ENCODE measurements around the gene CLMN.

CLMN gene

DNA sequence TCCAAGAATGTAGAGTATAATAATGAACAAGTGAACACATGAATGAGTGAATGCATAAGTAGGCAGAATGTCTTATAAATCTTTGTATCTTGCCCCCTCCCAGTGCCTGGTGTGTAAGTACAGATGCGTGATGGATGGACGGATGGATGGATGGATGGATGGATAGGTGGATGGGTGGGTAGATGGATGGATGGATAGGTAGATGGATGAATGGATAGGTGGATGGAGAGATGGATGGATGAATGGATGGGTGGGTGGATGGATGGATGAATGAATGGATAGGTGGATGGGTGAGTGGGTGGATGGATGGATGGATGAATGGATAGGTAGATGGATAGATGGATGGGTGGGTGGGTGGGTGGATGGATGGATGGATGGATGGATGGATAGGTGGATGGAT is 74.4 kb downstream of the CLMN start:
- DNase-seq (ENCODE audit: extremely low read depth in 1 of 2, low read depth in 1 of 2): no peak

DNA sequence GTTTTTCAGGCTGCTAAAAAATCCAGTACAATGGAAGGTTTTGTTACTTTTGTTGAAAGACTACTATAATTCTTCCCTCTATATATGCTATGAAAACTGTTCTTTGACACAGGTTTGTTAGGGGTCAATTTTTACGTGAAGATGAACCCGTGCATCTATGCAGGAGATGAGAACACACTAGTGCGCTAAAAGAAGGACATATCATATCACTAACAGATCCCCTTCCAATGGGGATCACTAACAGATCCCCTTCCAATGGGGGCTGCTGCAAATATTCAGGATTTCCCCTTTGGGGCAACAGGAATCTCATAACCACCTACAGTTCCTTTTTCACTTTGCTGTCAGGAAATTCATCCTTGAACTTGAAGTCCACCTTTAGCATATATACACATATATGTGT is 75.1 kb downstream of the CLMN start:
- DNase-seq (ENCODE audit: extremely low read depth in 1 of 2, low read depth in 1 of 2): no peak

GRCh38 chr14:95242870-95243269 is 76.8 kb downstream of the CLMN start:
- DNase-seq (ENCODE audit: extremely low read depth in 1 of 2, low read depth in 1 of 2): no peak

GRCh38 chr14:95240859-95241813 is 78.6 kb downstream of the CLMN start:
- no peak for DNase-seq (ENCODE audit: extremely low read depth in 1 of 2, low read depth in 1 of 2)

- DNase-seq (ENCODE audit: extremely low read depth in 1 of 2, low read depth in 1 of 2): no peak
Observed at GRCh38 chr14:95238487-95239298, 81.0 kb downstream of the CLMN start.

DNA sequence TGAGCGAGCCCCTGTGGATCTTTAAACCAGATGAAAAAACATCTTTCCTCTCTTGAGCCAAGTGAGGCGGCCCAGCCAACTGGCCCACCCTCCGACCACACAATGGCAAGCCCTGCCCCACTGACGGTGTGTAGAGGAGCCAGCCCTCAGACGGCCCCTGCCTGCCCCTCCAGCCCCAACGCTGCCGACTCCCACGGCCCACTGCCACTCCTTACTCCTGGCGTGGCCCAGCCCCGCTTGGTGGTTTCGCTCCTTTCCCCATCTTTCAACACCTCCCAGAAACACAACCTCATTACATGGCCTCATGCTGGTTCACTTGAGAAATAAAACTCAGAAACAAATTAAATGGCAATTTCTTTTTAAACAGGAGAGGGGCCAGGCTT is 81.8 kb downstream of the CLMN start:
- no peak for DNase-seq (ENCODE audit: extremely low read depth in 1 of 2, low read depth in 1 of 2)

- DNase-seq (ENCODE audit: extremely low read depth in 1 of 2, low read depth in 1 of 2): no peak
Observed at GRCh38 chr14:95237121-95237957, 82.4 kb downstream of the CLMN start.

DNA sequence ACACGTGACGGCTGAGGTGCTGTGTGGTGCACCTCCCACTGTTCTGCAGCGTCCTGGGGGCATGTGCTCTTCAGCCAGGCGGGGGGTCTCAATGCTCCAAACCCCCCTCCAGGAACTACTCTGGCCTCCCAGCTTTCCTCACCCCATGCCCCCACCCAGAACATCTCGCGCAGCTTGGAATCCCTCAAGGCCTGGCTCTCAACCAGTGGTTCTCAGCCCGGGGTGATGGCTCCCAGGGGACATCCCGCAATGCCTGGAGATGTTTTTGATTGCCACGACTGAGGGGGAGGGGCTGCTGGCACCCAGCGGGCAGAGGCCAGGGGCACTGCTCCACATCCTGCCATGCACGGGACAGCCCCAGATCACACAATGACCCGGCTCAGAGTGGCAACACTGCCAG is 83.5 kb downstream of the CLMN start:
- DNase-seq (ENCODE audit: extremely low read depth in 1 of 2, low read depth in 1 of 2): no peak

DNA sequence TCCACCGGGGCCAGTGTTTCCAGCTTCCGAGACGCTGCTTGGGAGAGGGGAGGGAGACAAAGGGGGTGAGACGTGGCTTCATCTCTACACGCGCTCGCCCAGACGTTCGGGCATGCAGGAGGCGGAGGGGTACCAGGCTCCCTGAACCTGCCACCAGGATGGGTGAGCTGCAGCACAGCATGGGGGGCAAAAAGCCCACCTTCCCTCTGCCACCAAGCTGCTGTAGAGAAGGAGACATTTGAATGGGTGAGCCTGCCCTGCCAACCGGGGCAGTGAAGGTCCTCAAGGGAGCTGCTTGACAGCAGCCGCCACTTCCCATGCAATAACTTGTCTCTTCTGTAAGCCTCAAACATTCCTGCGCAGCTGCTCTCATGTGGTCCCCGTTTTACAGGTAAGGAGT is 83.9 kb downstream of the CLMN start:
- DNase-seq (ENCODE audit: extremely low read depth in 1 of 2, low read depth in 1 of 2): no peak

- DNase-seq (ENCODE audit: extremely low read depth in 1 of 2, low read depth in 1 of 2): no peak
Observed at GRCh38 chr14:95235351-95235750, 84.4 kb downstream of the CLMN start.

DNA sequence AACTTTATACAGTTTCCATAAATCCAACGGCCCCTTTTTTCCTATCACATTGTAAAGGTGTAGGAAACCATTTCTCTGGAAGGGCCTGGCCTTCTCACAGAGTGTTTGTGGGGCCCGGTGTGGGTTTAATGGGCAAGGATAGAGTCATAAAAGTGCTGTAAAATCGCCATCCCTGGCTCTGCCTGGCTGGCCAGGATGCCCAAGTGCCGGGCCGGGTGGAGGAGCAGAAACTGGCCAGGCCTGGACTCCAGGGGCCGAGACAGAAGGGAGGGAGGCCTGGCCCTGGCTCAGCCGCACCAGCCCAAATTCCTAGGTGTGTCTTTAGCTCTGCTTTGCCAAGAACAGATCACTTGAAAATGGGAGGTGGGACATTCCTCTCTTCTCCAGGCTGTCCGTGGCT is 85.3 kb downstream of the CLMN start:
- no peak for DNase-seq (ENCODE audit: extremely low read depth in 1 of 2, low read depth in 1 of 2)

DNA sequence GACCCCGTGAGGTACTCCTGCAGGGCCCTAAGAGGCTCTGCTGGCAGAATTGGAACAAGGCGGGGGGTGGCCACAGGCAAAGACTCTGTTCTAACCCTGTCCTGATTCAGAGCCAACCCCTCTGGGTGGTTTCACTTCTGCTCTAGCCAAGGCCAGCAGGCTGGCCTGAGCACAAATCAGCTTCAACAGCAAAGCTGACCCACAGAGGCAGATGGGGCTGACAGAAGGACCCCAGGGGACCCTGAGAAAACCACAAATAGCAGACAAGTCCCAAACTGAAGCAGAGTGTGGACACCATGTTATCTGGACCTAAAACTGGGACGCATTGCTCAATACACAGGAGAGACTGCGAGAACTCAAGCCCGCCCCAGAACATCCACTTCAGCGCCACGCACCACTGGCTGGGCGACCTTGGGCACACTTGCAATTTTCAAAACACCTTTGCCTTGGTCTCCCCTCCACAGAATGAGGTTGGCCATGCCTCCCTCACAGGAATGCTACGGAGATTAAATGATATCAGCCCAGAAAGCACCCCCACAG is 85.9 kb downstream of the CLMN start:
- DNase-seq (ENCODE audit: extremely low read depth in 1 of 2, low read depth in 1 of 2): no peak

DNA sequence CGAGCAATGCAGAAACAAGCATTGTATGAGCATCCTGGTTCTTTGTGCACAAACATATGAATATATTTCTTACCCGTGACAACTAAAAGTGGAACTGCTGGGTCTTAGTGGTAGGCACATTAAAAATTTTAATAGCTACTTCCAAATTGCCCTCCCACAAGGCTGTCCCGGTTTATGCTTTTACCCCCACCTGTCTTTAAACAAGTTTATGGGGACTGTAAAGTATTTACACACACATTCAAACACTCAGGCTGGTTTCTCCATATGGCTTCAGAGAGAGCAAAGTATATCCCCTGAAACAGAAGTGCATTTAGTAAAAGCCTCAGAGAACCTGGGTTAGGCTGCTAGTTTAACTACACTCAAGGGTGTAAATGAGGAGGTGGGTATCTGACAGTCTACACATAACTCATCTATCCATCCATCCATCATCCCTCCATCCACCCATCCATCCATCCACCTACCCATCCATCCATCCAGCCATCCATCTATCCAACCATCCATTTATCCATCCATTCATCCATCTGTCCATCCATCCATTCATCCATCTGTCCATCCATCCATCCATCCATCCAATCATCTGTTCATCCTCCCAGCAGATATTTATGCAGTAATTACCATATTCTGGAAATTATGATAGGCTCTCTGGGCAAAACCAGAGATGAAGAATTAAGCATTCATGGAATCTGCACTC is 86.7 kb downstream of the CLMN start:
- DNase-seq (ENCODE audit: extremely low read depth in 1 of 2, low read depth in 1 of 2): no peak

DNA sequence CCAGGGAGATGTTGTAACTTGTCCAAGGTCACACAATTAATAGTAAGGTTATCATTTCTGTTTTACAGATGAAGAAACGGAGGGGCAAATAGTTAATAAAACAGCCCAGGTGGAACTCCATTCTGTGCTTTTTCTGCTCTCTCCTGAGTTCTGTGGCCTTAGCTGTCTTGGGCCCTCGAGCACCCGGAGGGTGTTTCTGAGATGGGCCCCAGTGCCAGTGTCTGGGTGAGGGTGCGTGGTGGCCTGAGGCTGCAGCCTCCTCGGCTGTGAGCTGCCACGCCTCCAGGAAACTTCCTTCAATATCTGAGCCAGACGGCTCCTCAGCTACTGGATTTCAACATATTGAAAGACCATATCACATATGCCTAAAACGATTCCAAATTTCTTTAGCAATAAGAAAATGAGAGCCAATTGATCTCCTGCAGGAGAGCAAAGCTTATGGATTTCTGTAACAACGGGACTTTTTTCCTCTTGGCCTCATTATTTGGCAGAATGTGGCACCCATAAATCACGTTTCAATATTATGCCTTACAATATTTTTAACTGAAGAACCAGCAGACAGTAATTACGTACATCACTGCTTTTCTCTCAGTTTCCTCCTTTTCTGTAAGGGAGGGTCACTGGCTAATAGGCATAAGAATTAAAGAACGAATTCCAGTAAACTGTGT is 87.6 kb downstream of the CLMN start:
- no peak for DNase-seq (ENCODE audit: extremely low read depth in 1 of 2, low read depth in 1 of 2)

DNA sequence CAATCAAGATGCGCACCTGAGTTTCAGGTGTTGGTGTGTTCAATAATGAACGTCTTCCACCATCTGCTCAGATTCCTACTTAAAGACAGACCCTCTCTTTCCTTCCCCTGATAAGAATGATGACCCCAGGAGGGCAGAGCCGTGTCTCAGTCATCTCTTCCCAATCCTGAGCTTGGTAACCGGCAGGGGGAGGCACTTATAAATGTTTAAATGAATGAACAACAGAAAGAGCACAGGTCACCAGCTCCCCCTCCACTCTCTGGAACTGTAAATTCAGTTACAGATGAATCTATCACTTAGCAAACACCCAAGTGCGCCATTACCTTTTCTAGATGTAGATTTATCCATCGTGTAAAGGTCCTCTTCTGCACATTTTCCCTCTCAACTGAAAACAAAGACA is 90.0 kb downstream of the CLMN start:
- no peak for DNase-seq (ENCODE audit: extremely low read depth in 1 of 2, low read depth in 1 of 2)

- DNase-seq (ENCODE audit: extremely low read depth in 1 of 2, low read depth in 1 of 2): no peak
Observed at GRCh38 chr14:95228240-95228639, 91.5 kb downstream of the CLMN start.

DNA sequence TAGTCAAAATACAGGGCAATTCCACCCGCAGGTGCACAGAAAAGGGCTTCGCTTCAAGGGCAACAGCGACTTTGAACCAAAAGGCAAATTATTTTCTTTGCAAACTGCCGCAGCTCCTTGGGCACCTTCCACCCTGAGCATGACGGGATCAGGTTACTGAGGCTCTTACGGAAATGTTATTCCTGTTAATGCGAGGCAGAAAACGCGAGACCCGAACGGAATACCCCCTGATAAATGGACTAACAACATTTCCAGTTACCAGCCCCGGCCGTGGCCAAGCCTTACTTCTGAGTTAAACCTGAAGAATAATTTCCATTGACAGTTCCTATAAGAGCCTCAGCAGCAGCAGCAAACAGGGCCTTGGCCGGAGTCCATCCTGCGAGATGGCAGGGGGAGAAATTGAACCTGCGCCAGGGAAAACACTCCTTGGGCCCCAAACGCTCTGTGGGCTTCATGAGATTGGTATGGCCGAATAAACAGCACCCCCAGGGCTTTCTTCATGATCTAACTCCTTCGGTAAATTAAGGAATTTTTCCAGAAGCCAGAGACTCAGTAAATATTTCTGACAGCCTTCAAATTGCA is 92.3 kb downstream of the CLMN start:
- DNase-seq (ENCODE audit: extremely low read depth in 1 of 2, low read depth in 1 of 2): no peak

- DNase-seq (ENCODE audit: extremely low read depth in 1 of 2, low read depth in 1 of 2): no peak
Observed at GRCh38 chr14:95226801-95227200, 92.9 kb downstream of the CLMN start.

DNA sequence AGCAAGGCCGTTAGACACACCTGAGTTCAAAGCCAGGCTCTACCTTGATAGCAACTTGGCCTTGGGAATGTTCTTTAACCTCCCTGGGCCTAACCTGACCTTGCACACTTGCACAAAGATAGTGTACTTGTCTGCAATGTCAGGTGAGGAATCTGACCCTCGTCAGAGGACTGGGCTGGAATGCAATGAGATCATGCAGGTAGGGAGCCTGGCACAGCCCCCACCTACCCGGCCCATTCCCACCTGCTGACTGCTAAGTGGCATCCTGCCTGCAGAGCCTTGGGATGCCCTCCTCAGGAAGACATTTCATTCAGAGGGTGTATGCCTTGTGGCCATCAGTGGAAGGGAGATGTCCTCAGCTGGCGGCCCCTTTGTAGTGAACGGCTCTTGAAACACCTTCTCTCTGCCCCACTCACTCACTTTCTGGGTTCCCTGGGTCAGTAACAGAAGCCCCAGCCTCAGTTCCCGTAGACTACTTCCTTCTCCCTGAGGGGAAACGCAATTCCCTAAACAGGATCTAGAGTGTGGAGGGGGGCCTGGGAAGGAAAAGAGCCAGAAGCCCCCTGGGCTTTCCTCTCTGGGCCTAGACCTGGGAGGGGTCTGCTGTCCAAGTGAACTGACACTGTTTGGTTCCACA is 94.3 kb downstream of the CLMN start:
- no peak for DNase-seq (ENCODE audit: extremely low read depth in 1 of 2, low read depth in 1 of 2)

Data from stimulated activated CD8-positive, alpha-beta memory T cell treated with anti-CD3 and anti-CD28 coated beads, Interleukin-7, amount 100 ng/mL, for 48 hours (primary cell).